Urinary bladder (tissue), 4 donors: ENCODE results near the gene NALCN. TPM values are rescaled to one million over a fixed set of nuclear protein-coding genes. Genes with fewer than 3 reads are reported as not detected.

Source experiments
- DNase-seq: peaks from one replicate; pipeline ENCODE4 v3.0.0-alpha.2; 2015; ENCODE audit errors: extremely low spot score
- H3K27ac ChIP-seq: one replicate; pipeline ENCODE4 v1.5.1; 2013; ENCODE audit warnings: low read depth, mild to moderate bottlenecking, moderate library complexity
- H3K36me3 ChIP-seq: one replicate; pipeline ENCODE4 v1.6.1; 2013; ENCODE audit warnings: mild to moderate bottlenecking, moderate library complexity; ENCODE audit not compliant: insufficient read depth
- H3K4me1 ChIP-seq: one replicate; pipeline ENCODE4 v1.6.1; 2013; ENCODE audit warnings: mild to moderate bottlenecking, moderate library complexity; ENCODE audit not compliant: insufficient read depth
- H3K4me3 ChIP-seq: one replicate; pipeline ENCODE4 v1.5.1; 2013; ENCODE audit warnings: low read depth, low read length
- WGBS: extraction: QIAGEN DNeasy Blood & Tissue Kit; methylation state at CpG from one replicate; pipeline ENCODE4 v1.1.7; 2013; 5-methylcytosine and 5-hydroxymethylcytosine counted together
- polyA plus RNA-seq: library from polyadenylated mRNA; stranded (reverse); fragments of 200-250 nt; gene quantifications from one replicate; pipeline ENCODE4 v1.2.3, GENCODE V29; 2013
- total RNA-seq: library from RNA; depleted of rRNA; stranded (reverse); fragments of >200 nt; gene quantifications from one replicate; pipeline ENCODE4 v1.2.3, GENCODE V29; 2014
- donor health status: healthy with polysubstance abuse.
- donor health status: healthy.

The NALCN gene
- total and polyA plus RNA-seq, 2 donors = 3.3 to 5.6 TPM

GRCh38 chr13:101398920-101399319 is 17.4 kb downstream of the NALCN start:
- DNase-seq = no peak
- no peaks in the 10 kb centered on the region for H3K4me1 ChIP-seq
- 94% methylated on average over 2 of the region's 2 CpGs for WGBS
- no peak overlapping the region for H3K27ac ChIP-seq
- H3K4me3 ChIP-seq = no peak overlapping the region
- no peaks in the 10 kb centered on the region for H3K36me3 ChIP-seq

GRCh38 chr13:101398191-101398590 is 18.1 kb downstream of the NALCN start:
- Histone ChIP-seq H3K27ac (no peak overlapping the region), H3K36me3 (no peaks in the 10 kb centered on the region), H3K4me3 (no peak overlapping the region), H3K4me1 (no peaks in the 10 kb centered on the region)
- 78% methylated on average over 2 of the region's 2 CpGs for WGBS
- DNase-seq = no peak

- DNase-seq = no peak
- 44% methylated on average over 2 of the region's 2 CpGs for WGBS
- Histone ChIP-seq H3K4me3 (no peak overlapping the region), H3K4me1 (no peaks in the 10 kb centered on the region), H3K27ac (no peak overlapping the region), H3K36me3 (no peaks in the 10 kb centered on the region)
These were observed 18.6 kb downstream of the NALCN start for GRCh38 chr13:101397742-101398141.

- Histone ChIP-seq H3K36me3 (no peaks in the 10 kb centered on the region), H3K4me1 (no peaks in the 10 kb centered on the region), H3K27ac (no peak overlapping the region), H3K4me3 (no peak overlapping the region)
- no peak for DNase-seq
- WGBS = 59% methylated on average over 2 of the region's 2 CpGs
These were observed 21.7 kb downstream of the NALCN start for GRCh38 chr13:101394605-101395004.

GRCh38 chr13:101393140-101393539 is 23.2 kb downstream of the NALCN start:
- Histone ChIP-seq H3K27ac (no peak overlapping the region), H3K36me3 (no peaks in the 10 kb centered on the region), H3K4me1 (no peaks in the 10 kb centered on the region), H3K4me3 (no peak overlapping the region)
- DNase-seq = no peak
- WGBS = 89% methylated on average over 3 of the region's 3 CpGs

- H3K4me3 ChIP-seq = no peak overlapping the region
- DNase-seq = no peak
- H3K4me1 ChIP-seq = no peaks in the 10 kb centered on the region
- WGBS = 15% methylated on average over 5 of the region's 5 CpGs
- no peak overlapping the region for H3K27ac ChIP-seq
- H3K36me3 ChIP-seq = no peaks in the 10 kb centered on the region
These were observed 25.8 kb downstream of the NALCN start for GRCh38 chr13:101390461-101390860.

- no peak for DNase-seq
- no peak overlapping the region for H3K27ac ChIP-seq
- WGBS = 76% methylated on average over 3 of the region's 3 CpGs
- H3K4me1 ChIP-seq = no peaks in the 10 kb centered on the region
- H3K4me3 ChIP-seq = no peak overlapping the region
- H3K36me3 ChIP-seq = no peaks in the 10 kb centered on the region
These were observed 31.4 kb downstream of the NALCN start for GRCh38 chr13:101384929-101385328.

- Histone ChIP-seq H3K4me1 (no peaks in the 10 kb centered on the region), H3K36me3 (no peaks in the 10 kb centered on the region), H3K4me3 (no peak overlapping the region), H3K27ac (no peak overlapping the region)
- 45% methylated on average over 2 of the region's 2 CpGs for WGBS
- DNase-seq = no peak
These were observed 32.7 kb downstream of the NALCN start for GRCh38 chr13:101383595-101383994.

GRCh38 chr13:101382701-101383100 is 33.6 kb downstream of the NALCN start:
- DNase-seq = no peak
- Histone ChIP-seq H3K4me3 (no peak overlapping the region), H3K4me1 (no peaks in the 10 kb centered on the region), H3K27ac (no peak overlapping the region), H3K36me3 (no peaks in the 10 kb centered on the region)
- WGBS = 78% methylated on average over 2 of the region's 2 CpGs

GRCh38 chr13:101382086-101382485 is 34.2 kb downstream of the NALCN start:
- no peaks in the 10 kb centered on the region for H3K36me3 ChIP-seq
- WGBS = 39% methylated on average over 2 of the region's 2 CpGs

GRCh38 chr13:101360525-101360924 is 55.8 kb downstream of the NALCN start:
- WGBS = 80% methylated on average over 3 of the region's 3 CpGs
- Histone ChIP-seq H3K4me1 (no peaks in the 10 kb centered on the region), H3K36me3 (no peaks in the 10 kb centered on the region), H3K27ac (no peak overlapping the region), H3K4me3 (no peak overlapping the region)
- no peak for DNase-seq

More at GRCh38 chr13:101382086-101382485, 34.2 kb downstream of the NALCN start:
- Histone ChIP-seq H3K4me3 (no peak overlapping the region), H3K27ac (no peak overlapping the region), H3K4me1 (no peaks in the 10 kb centered on the region)
- no peak for DNase-seq

GRCh38 chr13:101354895-101355294 is 61.4 kb downstream of the NALCN start:
- WGBS = 92% methylated on average over 5 of the region's 5 CpGs
- Histone ChIP-seq H3K4me1 (no peaks in the 10 kb centered on the region), H3K4me3 (no peak overlapping the region), H3K27ac (no peak overlapping the region), H3K36me3 (no peaks in the 10 kb centered on the region)
- no peak for DNase-seq

- 83% methylated on average over 5 of the region's 5 CpGs for WGBS
- DNase-seq = no peak
- H3K27ac ChIP-seq = no peak overlapping the region
- no peaks in the 10 kb centered on the region for H3K36me3 ChIP-seq
- H3K4me3 ChIP-seq = no peak overlapping the region
- no peaks in the 10 kb centered on the region for H3K4me1 ChIP-seq
These were observed 69.2 kb downstream of the NALCN start for GRCh38 chr13:101346942-101347728.

- 88% methylated on average over 4 of the region's 4 CpGs for WGBS
- no peaks in the 10 kb centered on the region for H3K4me1 ChIP-seq
- H3K27ac ChIP-seq = no peak overlapping the region
- no peak for DNase-seq
- no peaks in the 10 kb centered on the region for H3K36me3 ChIP-seq
- H3K4me3 ChIP-seq = no peak overlapping the region
These were observed 70.1 kb downstream of the NALCN start for GRCh38 chr13:101346161-101346560.
